ENCODE measurements around the gene TBC1D5.
"Not testable (repeated sequence)": the region's sequence is repeated elsewhere in the genome, so short reads cannot be mapped to it uniquely, and the experiment has no call there.

The TBC1D5 gene

GRCh38 chr3:17355591-17355990 lies 386.8 kb downstream of the TBC1D5 start:
- no peak overlapping the region for H3K4me3 ChIP-seq (ENCODE audit: low read length)
- no peak for DNase-seq (ENCODE audit: low read depth, low spot score)

DNA sequence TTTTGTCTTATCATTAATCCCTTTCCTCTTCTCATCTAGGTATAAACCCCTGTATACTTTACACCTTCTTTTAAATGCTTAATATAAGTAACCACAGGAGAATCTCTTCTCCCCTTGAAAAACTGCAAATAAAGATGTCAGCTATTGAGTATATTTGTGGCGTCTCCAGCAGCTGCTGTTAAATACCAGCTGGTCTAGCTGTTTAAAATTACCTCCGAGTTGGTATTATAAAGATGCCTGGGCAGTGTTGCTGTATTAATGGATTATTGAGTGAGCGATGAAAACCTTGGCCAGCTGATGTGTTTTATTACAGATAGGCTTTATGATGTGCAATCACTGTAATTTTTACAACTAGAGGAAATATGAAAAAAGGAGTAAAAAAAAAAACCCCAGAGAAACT lies 388.1 kb downstream of the TBC1D5 start:
- no peak for DNase-seq (ENCODE audit: low read depth, low spot score)

DNA sequence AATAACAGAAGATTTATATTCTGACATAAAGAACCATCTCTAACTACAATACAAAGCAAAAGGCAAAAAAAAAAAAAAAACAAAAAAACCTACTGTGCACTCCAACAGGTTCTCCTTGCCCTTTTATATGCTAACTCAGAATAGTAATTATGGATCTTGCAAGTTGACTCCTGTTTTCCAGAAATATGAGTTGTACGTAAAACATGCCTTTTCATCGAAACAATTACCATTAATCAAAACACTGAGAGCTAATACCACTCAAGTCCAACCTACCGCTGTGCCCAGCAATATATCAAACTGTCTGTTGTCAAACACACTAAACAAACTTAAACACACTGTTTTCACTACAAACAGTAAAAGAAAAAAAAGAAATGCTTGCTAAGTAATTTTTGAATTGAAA lies 389.8 kb downstream of the TBC1D5 start:
- no peak for DNase-seq (ENCODE audit: low read depth, low spot score)

More for the DNA sequence above, 388.1 kb downstream of the TBC1D5 start:
- no peak overlapping the region for H3K4me3 ChIP-seq (ENCODE audit: low read length)

DNA sequence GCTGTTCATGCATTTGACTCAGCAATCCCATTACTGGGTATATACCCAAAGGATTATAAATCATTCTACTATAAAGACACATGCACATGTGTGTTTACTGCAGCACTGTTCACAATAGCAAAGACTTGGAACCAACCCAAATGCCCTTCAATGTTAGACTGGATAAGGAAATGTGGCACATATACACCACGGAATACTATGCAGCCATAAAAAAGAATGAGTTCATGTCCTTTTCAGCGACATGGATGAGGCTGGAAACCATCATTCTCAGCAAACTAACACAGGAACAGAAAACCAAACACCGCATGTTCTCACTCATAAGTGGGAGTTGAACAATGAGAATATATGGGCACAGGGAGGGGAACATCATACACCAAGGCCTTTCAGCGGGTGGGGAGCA lies 391.2 kb downstream of the TBC1D5 start:
- not testable (repeated sequence) for DNase-seq (ENCODE audit: low read depth, low spot score)

More for the DNA sequence above, 389.8 kb downstream of the TBC1D5 start:
- H3K4me3 ChIP-seq (ENCODE audit: low read length): no peak overlapping the region

GRCh38 chr3:17349093-17349492 lies 393.3 kb downstream of the TBC1D5 start:
- no peak overlapping the region for H3K4me3 ChIP-seq (ENCODE audit: low read length)
- no peak for DNase-seq (ENCODE audit: low read depth, low spot score)

More for the DNA sequence above, 391.2 kb downstream of the TBC1D5 start:
- not testable (repeated sequence) for H3K4me3 ChIP-seq (ENCODE audit: low read length)

DNA sequence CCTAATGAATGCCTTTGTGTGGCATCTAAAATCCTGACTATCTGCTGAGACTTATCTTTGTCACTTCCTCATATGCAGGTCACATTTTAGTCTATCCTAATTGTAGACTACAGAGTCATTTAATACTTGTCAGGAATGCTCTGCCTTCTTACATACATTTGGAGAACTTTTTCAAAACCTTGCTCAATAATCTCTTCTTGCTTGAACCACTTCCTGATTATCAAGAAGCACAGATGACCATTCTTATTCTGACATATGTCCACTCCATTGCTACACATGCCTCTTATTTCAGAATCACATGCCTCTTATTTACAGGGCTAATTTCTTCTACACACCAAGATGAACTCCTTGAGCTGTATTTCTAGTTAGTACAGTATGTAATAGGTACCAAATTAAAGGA lies 400.3 kb downstream of the TBC1D5 start:
- no peak overlapping the region for H3K4me3 ChIP-seq (ENCODE audit: low read length)
- DNase-seq (ENCODE audit: low read depth, low spot score): no peak

- no peak overlapping the region for H3K4me3 ChIP-seq (ENCODE audit: low read length)
- DNase-seq (ENCODE audit: low read depth, low spot score): no peak
Measured at GRCh38 chr3:17340693-17341092, 401.7 kb downstream of the TBC1D5 start.

- H3K4me3 ChIP-seq (ENCODE audit: low read length): no peak overlapping the region
- DNase-seq (ENCODE audit: low read depth, low spot score): no peak
Measured at GRCh38 chr3:17340261-17340660, 402.2 kb downstream of the TBC1D5 start.

- no peak overlapping the region for H3K4me3 ChIP-seq (ENCODE audit: low read length)
- DNase-seq (ENCODE audit: low read depth, low spot score): no peak
Measured at GRCh38 chr3:17339132-17339575, 403.3 kb downstream of the TBC1D5 start.

DNA sequence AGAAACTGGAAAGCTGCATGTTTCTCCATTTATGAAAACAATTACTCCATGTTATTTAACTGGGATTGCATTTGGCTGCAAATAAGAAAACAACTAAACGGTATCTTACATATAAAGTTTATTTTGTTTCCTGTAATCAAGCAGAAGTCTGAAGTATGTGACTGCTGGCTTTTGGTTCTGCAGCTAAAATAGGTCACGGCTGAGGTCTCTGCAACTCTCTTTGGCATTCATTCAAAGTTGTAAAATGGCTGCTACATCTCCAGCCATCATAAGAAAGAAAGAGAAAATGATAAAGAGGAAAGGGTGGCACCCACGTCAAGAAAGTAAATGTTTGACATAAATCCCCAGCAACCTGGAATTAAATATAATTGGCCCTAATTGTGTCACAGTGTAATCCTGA lies 406.1 kb downstream of the TBC1D5 start:
- no peak overlapping the region for H3K4me3 ChIP-seq (ENCODE audit: low read length)
- no peak for DNase-seq (ENCODE audit: low read depth, low spot score)

GRCh38 chr3:17333893-17334292 lies 408.5 kb downstream of the TBC1D5 start:
- DNase-seq (ENCODE audit: low read depth, low spot score): no peak
- no peak overlapping the region for H3K4me3 ChIP-seq (ENCODE audit: low read length)

GRCh38 chr3:17333446-17333845 lies 409.0 kb downstream of the TBC1D5 start:
- DNase-seq (ENCODE audit: low read depth, low spot score): no peak
- no peak overlapping the region for H3K4me3 ChIP-seq (ENCODE audit: low read length)

GRCh38 chr3:17330660-17331059 lies 411.8 kb downstream of the TBC1D5 start:
- DNase-seq (ENCODE audit: low read depth, low spot score): no peak
- H3K4me3 ChIP-seq (ENCODE audit: low read length): no peak overlapping the region

DNA sequence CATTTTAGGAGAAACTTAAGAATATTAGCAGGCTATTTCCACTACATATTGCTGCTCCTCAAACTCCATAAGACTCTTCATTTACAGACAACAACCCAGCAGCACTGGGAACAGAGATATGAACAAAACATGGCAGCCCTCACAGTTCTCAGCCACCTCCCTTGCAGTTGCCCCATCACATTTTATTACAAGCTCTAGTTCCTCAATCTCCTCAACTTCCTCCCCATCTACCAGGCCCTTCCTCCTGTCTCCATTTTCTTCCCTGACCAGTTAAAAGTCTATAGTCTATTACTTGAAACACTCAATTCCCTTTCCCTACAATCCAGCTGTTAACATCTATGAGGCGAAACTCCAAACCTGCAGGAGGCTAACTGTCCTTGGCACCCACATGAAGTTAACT lies 412.5 kb downstream of the TBC1D5 start:
- no peak overlapping the region for H3K4me3 ChIP-seq (ENCODE audit: low read length)
- DNase-seq (ENCODE audit: low read depth, low spot score): no peak

GRCh38 chr3:17322106-17322793 lies 420.2 kb downstream of the TBC1D5 start:
- peak; percentile 17 for DNase-seq (ENCODE audit: low read depth, low spot score)
- no peak overlapping the region for H3K4me3 ChIP-seq (ENCODE audit: low read length)

- no peak for DNase-seq (ENCODE audit: low read depth, low spot score)
- no peak overlapping the region for H3K4me3 ChIP-seq (ENCODE audit: low read length)
Measured at GRCh38 chr3:17320266-17320665, 422.2 kb downstream of the TBC1D5 start.

DNA sequence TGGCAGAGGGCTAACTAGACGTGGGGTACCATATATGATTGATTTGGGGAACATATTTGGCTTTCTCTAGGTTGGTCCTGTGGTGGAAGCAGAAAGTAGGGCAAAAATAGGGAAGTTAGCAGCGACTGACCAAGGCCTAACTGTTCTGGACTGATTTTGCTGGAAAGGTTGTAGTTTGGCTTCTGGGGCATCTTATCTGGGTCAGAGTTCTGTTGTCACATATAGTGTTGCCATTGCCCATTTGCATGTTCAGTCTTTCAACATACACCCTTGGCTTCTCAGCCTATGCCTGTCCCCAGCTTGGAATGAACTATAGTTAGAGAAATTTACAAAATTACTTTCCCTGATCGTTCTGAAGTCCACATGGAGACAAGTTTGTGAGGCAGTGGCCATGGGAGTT lies 426.5 kb downstream of the TBC1D5 start:
- no peak for DNase-seq (ENCODE audit: low read depth, low spot score)
- no peak overlapping the region for H3K4me3 ChIP-seq (ENCODE audit: low read length)

- no peak overlapping the region for H3K4me3 ChIP-seq (ENCODE audit: low read length)
- no peak for DNase-seq (ENCODE audit: low read depth, low spot score)
Measured at GRCh38 chr3:17314171-17314570, 428.3 kb downstream of the TBC1D5 start.

DNA sequence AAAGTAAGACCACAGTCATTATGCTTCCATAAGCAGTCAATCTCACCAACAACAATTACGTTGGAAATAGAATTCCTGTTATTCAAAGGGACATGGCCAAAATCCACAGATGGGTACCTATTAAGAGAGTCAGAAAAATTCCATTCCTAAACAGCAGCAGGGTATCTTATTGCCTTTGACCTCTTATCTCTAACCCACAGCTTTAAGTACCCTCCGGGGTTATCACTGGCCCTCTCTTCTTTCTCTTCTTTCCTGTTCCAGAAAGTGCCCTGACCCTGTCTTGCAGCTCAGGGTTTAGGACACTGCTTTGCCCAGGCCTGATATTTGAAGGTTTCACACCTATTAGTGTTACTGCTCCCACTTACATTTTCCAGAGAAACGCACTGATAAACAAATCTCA lies 428.7 kb downstream of the TBC1D5 start:
- DNase-seq (ENCODE audit: low read depth, low spot score): no peak
- no peak overlapping the region for H3K4me3 ChIP-seq (ENCODE audit: low read length)

- DNase-seq (ENCODE audit: low read depth, low spot score): no peak
- H3K4me3 ChIP-seq (ENCODE audit: low read length): no peak overlapping the region
Measured at GRCh38 chr3:17310983-17311382, 431.4 kb downstream of the TBC1D5 start.

GRCh38 chr3:17307887-17308286 lies 434.5 kb downstream of the TBC1D5 start:
- no peak overlapping the region for H3K4me3 ChIP-seq (ENCODE audit: low read length)
- no peak for DNase-seq (ENCODE audit: low read depth, low spot score)

Data from Jurkat, Clone E6-1 (cell line).